ENCODE data around the gene FNIP1. TPM values are rescaled to one million over a fixed set of nuclear protein-coding genes. Genes with fewer than 3 reads are reported as not detected.
"Not testable (repeated sequence)": the region's sequence is repeated elsewhere in the genome, so short reads cannot be mapped to it uniquely, and the experiment has no call there.

The FNIP1 gene
- total and polyA plus RNA-seq, 2 of the 13 experiments (the other 11 are each of a cell fraction or from before 2014, with no cell fraction given), result 10.9 to 29.3 TPM

- H3K4me3 ChIP-seq (replicated peaks in 1 of 3; ENCODE audit: insufficient read depth in 1 of 3, low read depth in 2 of 3, low read length in 3 of 3); H3K27ac ChIP-seq (ENCODE audit: extremely low read length, insufficient read depth, low read length); H3K79me2 ChIP-seq (ENCODE audit: insufficient read depth, low read length); H3K4me1 ChIP-seq (ENCODE audit: insufficient read depth, low read length); POLR2A ChIA-PET; FAIRE-seq; in situ Hi-C loops (cut with HindIII; ENCODE audit: extremely low pct_ligation_motif_present, low pct_unique_long_range_greater_than_20kb); H3K27me3 ChIP-seq (ENCODE audit: control insufficient read depth in 1 of 2, insufficient read depth in 2 of 2, low read length in 2 of 2); H3K4me2 ChIP-seq (ENCODE audit: low read depth, low read length); ATAC-seq; H3K36me3 ChIP-seq (replicated peaks in 1 of 2; ENCODE audit: control insufficient read depth in 1 of 2, insufficient read depth in 2 of 2, low read length in 2 of 2); H4K20me1 ChIP-seq (ENCODE audit: insufficient read depth, low read length); BruUV-seq (replicated peaks); H3K9ac ChIP-seq (ENCODE audit: insufficient read depth, low read depth, low read length); intact Hi-C loops (cut with micrococcal nuclease; ENCODE audit: unreplicated experiment); CTCF ChIA-PET (ENCODE audit: low intra/inter-chr PET ratio, low total read pairs); H3K9me3 ChIP-seq (ENCODE audit: low read length); H2AFZ ChIP-seq (ENCODE audit: low read length); DNase-seq (ENCODE audit: low spot score): not testable (repeated sequence)
- over 99% methylated on average over 6 of the region's 6 CpGs for WGBS (ENCODE audit: low lambda C conversion rate)
Observed at GRCh38 chr5:131734939-131735338, 61.9 kb downstream of the FNIP1 start.

- H3K27me3 ChIP-seq (ENCODE audit: control insufficient read depth in 1 of 2, insufficient read depth in 2 of 2, low read length in 2 of 2); H3K79me2 ChIP-seq (ENCODE audit: insufficient read depth, low read length); H4K20me1 ChIP-seq (ENCODE audit: insufficient read depth, low read length); intact Hi-C loops (cut with micrococcal nuclease; ENCODE audit: unreplicated experiment); H3K4me3 ChIP-seq (replicated peaks in 1 of 3; ENCODE audit: insufficient read depth in 1 of 3, low read depth in 2 of 3, low read length in 3 of 3); CTCF ChIA-PET (ENCODE audit: low intra/inter-chr PET ratio, low total read pairs); POLR2A ChIA-PET; H2AFZ ChIP-seq (ENCODE audit: low read length); FAIRE-seq; H3K4me2 ChIP-seq (ENCODE audit: low read depth, low read length); in situ Hi-C loops (cut with HindIII; ENCODE audit: extremely low pct_ligation_motif_present, low pct_unique_long_range_greater_than_20kb); H3K27ac ChIP-seq (ENCODE audit: extremely low read length, insufficient read depth, low read length); BruUV-seq (replicated peaks); H3K9ac ChIP-seq (ENCODE audit: insufficient read depth, low read depth, low read length); H3K9me3 ChIP-seq (ENCODE audit: low read length): not testable (repeated sequence)
- DNase-seq (ENCODE audit: low spot score) (peak; percentile 9), ATAC-seq (peak; percentile 47; the same call in 2 of the 3 replicates)
- Histone ChIP-seq H3K36me3 (replicated peaks in 1 of 2; ENCODE audit: control insufficient read depth in 1 of 2, insufficient read depth in 2 of 2, low read length in 2 of 2) (peaks cover 2 to 14% of the 10 kb centered on the region in 2 experiments; a peak in 1 of 5 replicates), H3K4me1 (ENCODE audit: insufficient read depth, low read length) (peaks cover 13% of the 10 kb centered on the region)
- peak; percentile 30; the same call in 1 of the 2 replicates for TF ChIP-seq HOMEZ (CRISPR knock-in tag; IDR thresholded peaks at IDR 0.05; ENCODE audit: low read depth)
- peak; percentile 59; the same call in 1 of the 2 replicates for TF ChIP-seq ZBTB33 (CRISPR knock-in tag; IDR thresholded peaks at IDR 0.05)
- 95% methylated on average over 4 of the region's 4 CpGs for WGBS (ENCODE audit: low lambda C conversion rate)
Observed at GRCh38 chr5:131729292-131729691, 67.5 kb downstream of the FNIP1 start.

- H3K9me3 ChIP-seq (ENCODE audit: low read length); H3K79me2 ChIP-seq (ENCODE audit: insufficient read depth, low read length); DNase-seq (ENCODE audit: low spot score); in situ Hi-C loops (cut with HindIII; ENCODE audit: extremely low pct_ligation_motif_present, low pct_unique_long_range_greater_than_20kb); ATAC-seq; H3K9ac ChIP-seq (ENCODE audit: insufficient read depth, low read depth, low read length); H2AFZ ChIP-seq (ENCODE audit: low read length); BruUV-seq (replicated peaks); CTCF ChIA-PET (ENCODE audit: low intra/inter-chr PET ratio, low total read pairs); POLR2A ChIA-PET; H3K4me3 ChIP-seq (replicated peaks in 1 of 3; ENCODE audit: insufficient read depth in 1 of 3, low read depth in 2 of 3, low read length in 3 of 3); H3K27me3 ChIP-seq (ENCODE audit: control insufficient read depth in 1 of 2, insufficient read depth in 2 of 2, low read length in 2 of 2); FAIRE-seq; H3K27ac ChIP-seq (ENCODE audit: extremely low read length, insufficient read depth, low read length); H3K4me1 ChIP-seq (ENCODE audit: insufficient read depth, low read length); intact Hi-C loops (cut with micrococcal nuclease; ENCODE audit: unreplicated experiment); H3K4me2 ChIP-seq (ENCODE audit: low read depth, low read length); H4K20me1 ChIP-seq (ENCODE audit: insufficient read depth, low read length): not testable (repeated sequence)
- peaks cover 2 to 15% of the 10 kb centered on the region in 2 experiments; a peak in 1 of 5 replicates for H3K36me3 ChIP-seq (replicated peaks in 1 of 2; ENCODE audit: control insufficient read depth in 1 of 2, insufficient read depth in 2 of 2, low read length in 2 of 2)
Observed at GRCh38 chr5:131724089-131724488, 72.7 kb downstream of the FNIP1 start.

Measured in HepG2 (cell line).